Upper lobe of left lung (tissue), 6 donors: ENCODE results near the gene ZYG11B. TPM values are rescaled to one million over a fixed set of nuclear protein-coding genes. Genes with fewer than 3 reads are reported as not detected.
"Not testable (repeated sequence)": the region's sequence is repeated elsewhere in the genome, so short reads cannot be mapped to it uniquely, and the experiment has no call there.

Experiments
- ATAC-seq, 2 donors: fragments of 200-7000 bp; cut with Tn5 transposase; one replicate each; pipeline ENCODE4 v1.9.1; 2022; ENCODE audit warnings: mild to moderate bottlenecking in 2 of 2, moderate library complexity in 2 of 2; ENCODE audit not compliant: low FRiP score in 2 of 2
- DNase-seq, 2 donors: peaks; one replicate each; pipeline ENCODE4 v3.0.0-alpha.2; 2019 to 2020
- H3K27ac ChIP-seq, 4 donors: fragments of 200-600 bp; sonication (generic); one replicate each; pipeline ENCODE4 v1.5.1; 2016 to 2019
- H3K27me3 ChIP-seq, 4 donors: fragments of 200-600 bp; sonication (generic); one replicate each; pipeline ENCODE4 v1.5.1; 2017 to 2019
- H3K36me3 ChIP-seq, 4 donors: fragments of 200-600 bp; sonication (generic); one replicate each; pipeline ENCODE4 v1.5.1; 2016 to 2019
- H3K4me1 ChIP-seq, 4 donors: fragments of 200-600 bp; sonication (generic); one replicate each; pipeline ENCODE4 v1.5.1; 2018 to 2019
- H3K4me3 ChIP-seq, 4 donors: fragments of 200-600 bp; sonication (generic); one replicate each; pipeline ENCODE4 v1.5.1; 2017 to 2019; ENCODE audit warnings: mild to moderate bottlenecking in 2 of 4, moderate library complexity in 1 of 4
- H3K9me3 ChIP-seq, 4 donors: fragments of 200-600 bp; sonication (generic); one replicate each; pipeline ENCODE4 v1.5.1; 2018 to 2019
- EP300 ChIP-seq, 4 donors: sonication (generic); formaldehyde crosslinking; IDR thresholded peaks; one replicate each; pipeline ENCODE4 v1.5.1; 2017; ENCODE audit warnings: antibody characterized with exemption in 4 of 4, control low read depth in 2 of 4
- POLR2A ChIP-seq, 4 donors: fragments of 450-650 bp; IDR thresholded peaks; one replicate each; pipeline ENCODE4 v1.5.1; 2016 to 2017; ENCODE audit warnings: antibody characterized with exemption in 4 of 4, mild to moderate bottlenecking in 2 of 4
- POLR2AphosphoS5 ChIP-seq, 2 donors: sonication (generic); formaldehyde crosslinking; IDR thresholded peaks; one replicate each; pipeline ENCODE4 v1.5.1; 2017; ENCODE audit warnings: antibody characterized with exemption in 2 of 2
- WGBS, 2 donors: methylation state at CpG; one replicate each; pipeline ENCODE4 v1.1.5; 2017 to 2018; 5-methylcytosine and 5-hydroxymethylcytosine counted together
- total RNA-seq, 6 donors: library from RNA; depleted of rRNA in 4 of 6; stranded (reverse); fragments of >200 nt in 4 of 6; gene quantifications; one replicate each; pipeline versions ENCODE4 v1.1.0 to v1.2.1, GENCODE V29; 2016 to 2021
- TF ChIP-seq, protein P1 (sequence below), 6 experiments: fragments of 450-650 bp in 4 of 6; fragments of 200-600 bp in 2 of 6; sonication (generic) in 2 of 6; IDR thresholded peaks; one replicate each; pipeline ENCODE4 v1.5.1; 2016 to 2019; ENCODE audit warnings: antibody characterized with exemption in 6 of 6
- donor health status: DM: no; HTN: no; CAD: no; lungs with moderate emphysema.
- donor health status: DM: no; HTN: yes; CAD: no; lungs with severe emphysema.

Gene ZYG11B
- total RNA-seq, 6 donors from 2014 or later, result 23.0 to 37.2 (median 25.7) TPM

DNA sequence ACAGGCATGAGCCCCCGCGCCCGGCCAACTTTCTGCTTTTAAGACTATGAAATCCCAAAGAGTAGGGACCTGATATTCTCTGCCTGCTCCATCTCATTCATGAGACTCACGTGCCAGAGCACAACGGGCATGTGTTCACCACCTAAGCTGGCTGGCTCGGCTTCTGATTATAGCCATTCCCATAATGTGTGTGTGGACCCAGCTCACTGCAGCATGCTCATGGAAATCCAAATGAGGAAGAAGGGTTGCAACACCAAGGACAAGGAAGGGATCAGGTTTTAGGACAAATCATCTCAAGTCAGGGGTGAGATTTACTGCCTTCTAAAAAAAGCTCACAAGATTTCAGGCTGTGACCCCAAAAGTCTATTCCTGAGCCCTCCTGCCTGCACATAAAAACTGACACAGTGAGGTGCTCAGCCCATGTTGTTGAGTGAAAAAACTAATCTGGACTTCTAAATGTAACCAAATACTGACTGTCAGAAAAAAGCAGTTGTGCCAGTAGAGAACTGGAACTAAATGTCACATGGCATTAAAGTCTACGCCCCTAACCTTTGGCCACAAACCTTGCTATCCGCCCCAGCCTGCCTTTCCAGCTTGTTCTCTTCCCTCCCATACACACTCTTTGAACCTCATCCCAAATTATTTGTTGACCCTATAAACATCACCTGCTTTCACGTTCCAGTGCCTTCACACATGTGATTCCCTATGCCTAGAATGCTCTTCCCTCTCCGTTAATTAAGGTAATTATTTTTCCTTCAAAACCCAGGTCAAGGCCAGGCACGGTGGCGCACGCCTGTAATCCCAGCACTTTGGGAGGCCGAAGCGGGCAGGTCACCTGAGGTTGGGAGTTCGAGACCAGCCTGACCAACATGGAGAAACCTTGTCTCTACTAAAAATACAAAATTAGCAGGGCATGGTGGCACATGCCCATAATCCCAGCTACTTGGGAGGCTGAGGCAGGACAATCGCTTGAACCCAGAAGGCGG is 19.0 kb upstream of the ZYG11B start:
- TF ChIP-seq, protein P1, sequence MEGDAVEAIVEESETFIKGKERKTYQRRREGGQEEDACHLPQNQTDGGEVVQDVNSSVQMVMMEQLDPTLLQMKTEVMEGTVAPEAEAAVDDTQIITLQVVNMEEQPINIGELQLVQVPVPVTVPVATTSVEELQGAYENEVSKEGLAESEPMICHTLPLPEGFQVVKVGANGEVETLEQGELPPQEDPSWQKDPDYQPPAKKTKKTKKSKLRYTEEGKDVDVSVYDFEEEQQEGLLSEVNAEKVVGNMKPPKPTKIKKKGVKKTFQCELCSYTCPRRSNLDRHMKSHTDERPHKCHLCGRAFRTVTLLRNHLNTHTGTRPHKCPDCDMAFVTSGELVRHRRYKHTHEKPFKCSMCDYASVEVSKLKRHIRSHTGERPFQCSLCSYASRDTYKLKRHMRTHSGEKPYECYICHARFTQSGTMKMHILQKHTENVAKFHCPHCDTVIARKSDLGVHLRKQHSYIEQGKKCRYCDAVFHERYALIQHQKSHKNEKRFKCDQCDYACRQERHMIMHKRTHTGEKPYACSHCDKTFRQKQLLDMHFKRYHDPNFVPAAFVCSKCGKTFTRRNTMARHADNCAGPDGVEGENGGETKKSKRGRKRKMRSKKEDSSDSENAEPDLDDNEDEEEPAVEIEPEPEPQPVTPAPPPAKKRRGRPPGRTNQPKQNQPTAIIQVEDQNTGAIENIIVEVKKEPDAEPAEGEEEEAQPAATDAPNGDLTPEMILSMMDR (IDR thresholded peaks at IDR 0.05), result no peak
- no peak for TF ChIP-seq POLR2AphosphoS5 (IDR thresholded peaks at IDR 0.05)
- no peak for TF ChIP-seq POLR2A (IDR thresholded peaks at IDR 0.05)
- TF ChIP-seq EP300 (IDR thresholded peaks at IDR 0.05), result no peak
- Histone ChIP-seq H3K9me3 (no peaks in the 10 kb centered on the region), H3K36me3 (no peaks in the 10 kb centered on the region), H3K4me3 (no peak overlapping the region), H3K27me3 (no peaks in the 10 kb centered on the region), H3K27ac (peak overlapping the region in 2 of 4 donors; percentile 60 to 70), H3K4me1 (peaks cover 7 to 15% (median 10%) of the 10 kb centered on the region in 4 donors)
- DNase-seq, result peak; percentile 33
- WGBS, 2 donors, result 91 to 92% methylated on average over 18 of the region's 18 CpGs
- ATAC-seq, result peak in 1 of 2 donors; percentile 33

DNA sequence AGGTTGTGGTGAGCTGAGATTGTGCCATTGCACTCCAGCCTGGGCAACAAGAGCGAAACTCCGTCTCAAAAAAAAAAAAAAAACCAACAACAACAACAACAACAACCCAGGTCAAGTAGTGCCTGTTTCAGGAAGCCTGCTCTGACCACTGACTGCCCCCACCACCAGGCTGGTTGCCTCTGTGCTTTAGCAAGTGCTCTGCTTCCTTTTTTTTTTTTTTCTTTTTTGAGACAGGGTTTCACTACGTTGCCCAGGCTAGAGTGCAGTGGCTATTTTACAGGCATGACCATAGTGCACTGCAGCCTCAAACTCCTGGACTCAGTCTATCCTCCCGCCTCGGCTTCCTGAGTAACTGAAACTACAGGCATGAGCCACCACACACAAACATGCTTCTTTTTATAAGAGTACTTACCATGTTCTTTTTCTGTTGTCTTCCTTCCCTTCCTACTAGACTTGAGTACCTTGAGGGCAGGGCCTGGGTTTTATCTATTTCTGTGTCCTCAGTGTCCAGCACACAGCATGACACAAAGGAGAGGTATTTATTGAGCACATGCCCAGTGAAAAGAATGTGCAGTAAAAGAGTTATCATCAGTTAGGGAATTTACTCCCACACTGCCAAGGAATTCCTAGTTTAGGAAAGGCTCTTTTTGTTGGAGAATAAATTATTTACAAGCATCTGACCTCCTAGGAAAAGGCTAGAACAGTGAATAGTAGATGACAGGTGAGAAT is 18.2 kb upstream of the ZYG11B start:
- peak overlapping the region in 2 of 4 donors; percentile 60 to 70 for H3K27ac ChIP-seq
- peaks cover 5 to 11% (median 8%) of the 10 kb centered on the region in 4 donors for H3K4me1 ChIP-seq
- DNase-seq (peak in 1 of 2 donors; percentile 60), ATAC-seq (peak in 1 of 2 donors; percentile 45)
- H3K27me3 ChIP-seq, result no peaks in the 10 kb centered on the region
- no peak overlapping the region for H3K4me3 ChIP-seq
- no peaks in the 10 kb centered on the region for H3K36me3 ChIP-seq
- no peaks in the 10 kb centered on the region for H3K9me3 ChIP-seq
- TF ChIP-seq, protein P1 (IDR thresholded peaks at IDR 0.05), result no peak
- TF ChIP-seq EP300 (IDR thresholded peaks at IDR 0.05) (no peak), POLR2AphosphoS5 (IDR thresholded peaks at IDR 0.05) (no peak), POLR2A (IDR thresholded peaks at IDR 0.05) (no peak)
- WGBS, 2 donors, result 77 to 80% methylated on average over 5 of the region's 5 CpGs

DNA sequence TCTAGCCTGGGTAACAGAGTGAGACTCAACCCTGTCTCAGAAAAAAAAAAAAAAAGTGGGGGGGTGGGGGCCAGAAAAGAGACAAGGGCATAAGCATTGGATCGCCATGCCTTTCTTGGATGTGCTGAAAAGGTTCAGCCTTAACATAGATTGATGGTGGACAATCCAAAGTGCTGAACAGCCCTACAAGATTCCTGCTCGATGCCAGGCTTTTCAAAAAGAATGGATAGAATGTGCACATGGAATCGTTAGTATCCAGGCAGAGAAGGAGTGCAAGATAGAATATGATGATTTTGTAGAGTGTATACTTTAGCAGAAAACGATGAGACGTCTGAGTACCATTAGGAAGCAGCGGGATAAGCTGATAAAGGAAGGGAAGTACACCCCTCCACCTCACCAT is 17.2 kb upstream of the ZYG11B start:
- H3K4me3 ChIP-seq, result no peak overlapping the region
- H3K27ac ChIP-seq, result no peak overlapping the region
- ATAC-seq, result no peak
- TF ChIP-seq POLR2A (IDR thresholded peaks at IDR 0.05), result no peak
- no peak for TF ChIP-seq POLR2AphosphoS5 (IDR thresholded peaks at IDR 0.05)
- TF ChIP-seq EP300 (IDR thresholded peaks at IDR 0.05), result no peak
- TF ChIP-seq, protein P1 (IDR thresholded peaks at IDR 0.05), result no peak
- no peak for DNase-seq
- no peaks in the 10 kb centered on the region for H3K36me3 ChIP-seq
- H3K27me3 ChIP-seq, result no peaks in the 10 kb centered on the region
- peaks cover 0 to 6% (median 4%) of the 10 kb centered on the region in 4 donors for H3K4me1 ChIP-seq
- WGBS, 2 donors, result 46 to 61% methylated on average over 6 of the region's 6 CpGs
- H3K9me3 ChIP-seq, result no peaks in the 10 kb centered on the region

DNA sequence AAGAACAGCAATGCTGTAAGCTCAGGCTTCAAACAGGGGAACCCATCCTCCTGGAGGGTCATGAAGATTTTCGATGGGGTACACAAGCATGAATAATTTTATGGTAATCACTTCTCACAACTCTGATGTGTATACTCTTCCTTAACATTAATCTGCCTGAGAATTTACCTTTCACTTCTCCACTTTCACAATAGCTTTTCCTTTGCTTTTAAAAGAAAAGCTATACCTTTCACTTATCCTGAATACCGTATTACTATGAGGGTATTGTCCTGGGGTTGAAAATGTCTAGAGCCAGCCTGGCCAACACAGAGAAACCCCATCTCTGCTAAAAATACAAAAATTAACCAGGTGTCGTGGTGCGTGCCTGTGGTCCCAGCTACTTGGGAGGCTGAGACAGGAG is 12.7 kb upstream of the ZYG11B start:
- no peak for DNase-seq
- 93 to 94% methylated on average over 4 of the region's 4 CpGs for WGBS, 2 donors

DNA sequence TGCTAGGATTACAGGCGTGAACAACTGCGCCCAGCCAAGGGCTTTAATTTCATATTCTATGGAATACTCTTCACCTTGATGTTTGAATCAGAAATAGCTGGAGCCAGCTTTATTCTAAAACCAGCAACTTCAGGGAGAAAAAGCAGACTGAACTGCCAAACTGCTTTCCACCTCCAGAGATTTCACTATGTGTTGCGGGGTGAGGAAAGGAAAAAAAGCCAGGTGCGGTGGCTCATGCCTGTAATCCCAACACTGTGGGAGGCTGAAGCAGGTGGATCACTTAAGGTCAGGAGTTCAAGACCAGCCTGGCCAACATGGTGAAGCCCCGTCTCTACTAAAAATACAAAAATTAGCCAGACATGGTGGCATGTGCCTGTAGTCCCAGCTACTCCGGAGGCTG is 11.0 kb upstream of the ZYG11B start:
- not testable (repeated sequence) for DNase-seq

More for the DNA sequence above, 12.7 kb upstream of the ZYG11B start:
- Histone ChIP-seq H3K9me3 (no peaks in the 10 kb centered on the region), H3K4me1 (peaks cover 0 to under 1% (median 0%) of the 10 kb centered on the region in 4 donors), H3K27ac (no peak overlapping the region), H3K27me3 (no peaks in the 10 kb centered on the region), H3K36me3 (no peaks in the 10 kb centered on the region), H3K4me3 (no peak overlapping the region)
- ATAC-seq, result no peak
- TF ChIP-seq POLR2AphosphoS5 (IDR thresholded peaks at IDR 0.05) (no peak), EP300 (IDR thresholded peaks at IDR 0.05) (no peak), POLR2A (IDR thresholded peaks at IDR 0.05) (no peak)
- TF ChIP-seq, protein P1 (IDR thresholded peaks at IDR 0.05), result no peak

More for the DNA sequence above, 11.0 kb upstream of the ZYG11B start:
- H3K9me3 ChIP-seq, H3K27ac ChIP-seq, H3K27me3 ChIP-seq, H3K4me1 ChIP-seq, H3K36me3 ChIP-seq, H3K4me3 ChIP-seq, ATAC-seq: not testable (repeated sequence)
- 95 to 98% methylated on average over 6 of the region's 6 CpGs for WGBS, 2 donors
